CD14-positive monocyte (primary cell): ENCODE data around the gene SLC35A5. TPM values are rescaled to one million over a fixed set of nuclear protein-coding genes. Genes with fewer than 3 reads are reported as not detected.

Experiments
- DNase-seq, 3 donors: peaks; one replicate each; pipeline ENCODE4 v3.0.0-alpha.2; 2011 to 2022
- H2AFZ ChIP-seq: 2 replicates; pipeline ENCODE4 v1.6.0; 2012; ENCODE audit warnings: mild to moderate bottlenecking, low read depth, low read length, inconsistent platforms; ENCODE audit not compliant: insufficient read depth, poor library complexity, severe bottlenecking
- H3K27ac ChIP-seq, 2 donors: 1 replicate in 1 of 2; 2 replicates in 1 of 2; pipeline ENCODE4 v1.5.1; 2012 to 2013; ENCODE audit warnings: low read length in 2 of 2, control low read depth in 1 of 2, inconsistent platforms in 1 of 2, low read depth in 1 of 2, mild to moderate bottlenecking in 1 of 2
- H3K27me3 ChIP-seq, 2 donors: one replicate each; pipeline versions ENCODE4 v1.6.0 to v1.6.1; 2011 to 2013; ENCODE audit warnings: low read length in 2 of 2; ENCODE audit not compliant: control insufficient read depth in 2 of 2, insufficient read depth in 2 of 2
- H3K36me3 ChIP-seq, 2 donors: replicated peaks in 1 of 2; 1 replicate in 1 of 2; 2 replicates in 1 of 2; pipeline versions ENCODE4 v1.5.1 to v1.6.1; 2012 to 2013; ENCODE audit warnings: low read length in 2 of 2, control low read depth in 1 of 2, inconsistent platforms in 1 of 2, mild to moderate bottlenecking in 1 of 2; ENCODE audit not compliant: insufficient read depth in 2 of 2, control insufficient read depth in 1 of 2
- H3K4me1 ChIP-seq, 2 donors: 1 replicate in 1 of 2; 2 replicates in 1 of 2; pipeline versions ENCODE4 v1.5.1 to v1.6.1; 2012 to 2013; ENCODE audit warnings: low read length in 2 of 2, control low read depth in 1 of 2, inconsistent platforms in 1 of 2, mild to moderate bottlenecking in 1 of 2, moderate library complexity in 1 of 2; ENCODE audit not compliant: insufficient read depth in 2 of 2, control insufficient read depth in 1 of 2
- H3K4me2 ChIP-seq: replicated peaks from 2 replicates; pipeline ENCODE3; 2012; ENCODE audit warnings: low read length, moderate library complexity, mild to moderate bottlenecking; ENCODE audit not compliant: poor library complexity, severe bottlenecking; ENCODE audit errors: extremely low read depth
- H3K4me3 ChIP-seq, 3 experiments: fragments of 200-600 bp in 1 of 3; sonication (generic) in 1 of 3; replicated peaks in 1 of 3; 1 replicate in 2 of 3; 2 replicates in 1 of 3; pipeline ENCODE4 v1.5.1; 2011 to 2013; ENCODE audit warnings: low read length in 3 of 3, mild to moderate bottlenecking in 3 of 3, control low read depth in 2 of 3, low read depth in 2 of 3, inconsistent platforms in 1 of 3, moderate library complexity in 1 of 3
- H3K79me2 ChIP-seq: 2 replicates; pipeline ENCODE4 v1.6.0; 2012; ENCODE audit warnings: mild to moderate bottlenecking, control low read depth, inconsistent platforms, low read length, moderate library complexity; ENCODE audit not compliant: insufficient read depth
- H3K9ac ChIP-seq: 2 replicates; pipeline ENCODE4 v1.6.0; 2017; ENCODE audit warnings: low read length, mild to moderate bottlenecking; ENCODE audit not compliant: insufficient read depth, poor library complexity, severe bottlenecking
- H3K9me3 ChIP-seq, 2 donors: replicated peaks in 1 of 2; 1 replicate in 1 of 2; 2 replicates in 1 of 2; pipeline versions ENCODE4 v1.5.1 to v1.6.1; 2012 to 2013; ENCODE audit warnings: low read length in 2 of 2, control low read depth in 1 of 2; ENCODE audit not compliant: control insufficient read depth in 1 of 2, insufficient read depth in 1 of 2
- H4K20me1 ChIP-seq: 2 replicates; pipeline ENCODE4 v1.6.0; 2012; ENCODE audit warnings: mild to moderate bottlenecking, low read length, control low read depth, moderate library complexity; ENCODE audit not compliant: insufficient read depth
- H3K27ac Mint-ChIP-seq, 7 donors: one replicate each; pipeline ENCODE4 v1.8.0; 2020; ENCODE audit warnings: mild to moderate bottlenecking in 7 of 7, mixed read lengths in 7 of 7, moderate library complexity in 6 of 7, inconsistent platforms in 2 of 7
- H3K27me3 Mint-ChIP-seq, 3 donors: one replicate each; pipeline ENCODE4 v1.8.0; 2021 to 2022; ENCODE audit warnings: low read depth in 3 of 3, mild to moderate bottlenecking in 3 of 3, mixed read lengths in 3 of 3, moderate library complexity in 3 of 3, inconsistent platforms in 1 of 3
- H3K36me3 Mint-ChIP-seq, 2 donors: one replicate each; pipeline ENCODE4 v1.8.0; 2020; ENCODE audit warnings: mixed read lengths in 2 of 2, inconsistent platforms in 1 of 2, mild to moderate bottlenecking in 1 of 2
- H3K4me1 Mint-ChIP-seq: one replicate; pipeline ENCODE4 v1.8.0; 2020; ENCODE audit warnings: mild to moderate bottlenecking, mixed read lengths
- H3K4me3 Mint-ChIP-seq, 2 donors: one replicate each; pipeline ENCODE4 v1.8.0; 2020; ENCODE audit warnings: mild to moderate bottlenecking in 2 of 2, mixed read lengths in 2 of 2, moderate library complexity in 1 of 2
- H3K9me3 Mint-ChIP-seq, 7 donors: one replicate each; pipeline ENCODE4 v1.8.0; 2020 to 2022; ENCODE audit warnings: mixed read lengths in 7 of 7, mild to moderate bottlenecking in 6 of 7, moderate library complexity in 6 of 7, inconsistent platforms in 2 of 7
- CTCF ChIP-seq: fragments of 200-600 bp; IDR thresholded peaks from one replicate; pipeline ENCODE4 v1.8.0; 2022; ENCODE audit warnings: antibody characterized with exemption, mild to moderate bottlenecking
- WGBS: methylation state at CpG from one replicate; pipeline ENCODE4 v1.1.5; 2013; ENCODE audit warnings: missing lambda C conversion rate; ENCODE audit not compliant: insufficient coverage; 5-methylcytosine and 5-hydroxymethylcytosine counted together
- intact Hi-C, 2 donors: fragments of 100-400 bp; cut with micrococcal nuclease; formaldehyde crosslinking; loops; one replicate each; pipeline versions ENCODE4 v1.15.0 to v1.15.1; 2023
- polyA plus RNA-seq, 3 donors: library from polyadenylated mRNA; depleted of rRNA in 1 of 3; unstranded in 2 of 3; stranded (reverse) in 1 of 3; fragments of 300-500 nt in 2 of 3; fragments of >200 nt in 1 of 3; fragmentation: Illumina TruSeq in 2 of 3; gene quantifications; 1 replicate in 2 of 3; 2 replicates in 1 of 3; pipeline ENCODE4 v1.2.3, GENCODE V29; 2012 to 2021

Gene SLC35A5
- polyA plus RNA-seq, 3 donors = 16.8 to 74.1 (median 61.3) TPM

DNA sequence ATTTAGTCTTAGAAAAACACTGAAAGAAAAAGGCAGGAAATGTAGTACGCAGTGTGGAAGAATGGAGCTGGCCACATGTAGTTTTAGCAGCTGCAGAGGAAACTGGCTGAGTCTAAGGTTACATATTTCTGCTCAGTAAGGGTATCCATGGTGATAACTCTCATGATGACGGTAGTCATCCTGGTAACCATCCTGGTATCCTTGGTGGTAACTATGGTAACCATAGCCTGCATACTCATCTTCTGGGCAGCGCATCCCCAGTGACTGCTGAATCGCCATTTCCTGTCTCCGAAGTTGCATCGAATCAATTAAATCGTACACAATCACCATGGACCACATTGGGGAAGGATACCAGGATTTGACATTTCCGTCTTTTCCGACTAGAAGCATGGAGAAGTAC lies 43.4 kb downstream of the SLC35A5 start:
- no peaks in the 10 kb centered on the region for H3K4me1 ChIP-seq
- intact Hi-C loops = no loop called here
- Mint-ChIP-seq H3K27me3 (peaks cover 2 to 6% (median 5%) of the 10 kb centered on the region in 3 donors), H3K9me3 (peaks cover 0 to 2% (median 0%) of the 10 kb centered on the region in 7 donors), H3K4me3 (no peak overlapping the region), H3K4me1 (peaks cover 3% of the 10 kb centered on the region), H3K27ac (no peak overlapping the region), H3K36me3 (no peaks in the 10 kb centered on the region)
- H3K36me3 ChIP-seq = no peaks in the 10 kb centered on the region
- no peaks in the 10 kb centered on the region for H3K9me3 ChIP-seq
- DNase-seq = peak in 1 of 3 donors; percentile 18
- peaks cover 0 to 3% of the 10 kb centered on the region in 2 donors for H3K27me3 ChIP-seq
- H3K4me2 ChIP-seq = no peak overlapping the region
- WGBS = 67% methylated on average over 8 of the region's 9 CpGs
- H3K79me2 ChIP-seq = no peaks in the 10 kb centered on the region
- TF ChIP-seq CTCF = no peak
- H3K9ac ChIP-seq = no peak overlapping the region
- H2AFZ ChIP-seq = no peak overlapping the region
- no peak overlapping the region for H3K27ac ChIP-seq
- no peak overlapping the region for H3K4me3 ChIP-seq
- H4K20me1 ChIP-seq = no peaks in the 10 kb centered on the region

DNA sequence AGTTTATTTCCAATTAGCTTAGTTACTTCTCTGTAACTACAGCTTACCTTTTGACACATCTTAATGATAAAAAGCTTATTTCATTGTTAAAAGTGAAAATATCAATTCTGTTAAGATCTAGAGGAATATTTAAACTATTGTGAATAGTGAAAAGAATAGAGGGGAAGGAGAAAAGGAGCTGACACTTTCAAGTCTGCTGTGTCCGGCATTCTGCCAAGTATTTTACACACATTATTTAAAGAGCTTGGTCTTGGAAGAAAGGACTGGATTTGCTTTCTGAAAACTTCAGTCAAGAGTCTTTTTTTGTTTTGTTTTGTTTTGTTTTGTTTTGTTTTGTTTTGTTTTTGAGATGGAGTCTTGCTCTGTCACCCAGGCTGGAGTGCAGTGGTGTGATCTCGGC lies 44.3 kb downstream of the SLC35A5 start:
- no peak overlapping the region for H3K4me3 Mint-ChIP-seq
- H3K4me1 Mint-ChIP-seq = peaks cover 3% of the 10 kb centered on the region
- Histone ChIP-seq H3K79me2 (no peaks in the 10 kb centered on the region), H3K27ac (no peak overlapping the region), H3K27me3 (peaks cover 0 to 3% of the 10 kb centered on the region in 2 donors), H4K20me1 (no peaks in the 10 kb centered on the region), H3K9ac (no peak overlapping the region), H3K4me3 (no peak overlapping the region), H3K4me2 (no peak overlapping the region), H3K36me3 (no peaks in the 10 kb centered on the region), H2AFZ (no peak overlapping the region), H3K4me1 (no peaks in the 10 kb centered on the region), H3K9me3 (no peaks in the 10 kb centered on the region)
- H3K27ac Mint-ChIP-seq = no peak overlapping the region
- intact Hi-C loops = no loop called here
- H3K36me3 Mint-ChIP-seq = no peaks in the 10 kb centered on the region
- H3K27me3 Mint-ChIP-seq = peaks cover 2 to 6% (median 5%) of the 10 kb centered on the region in 3 donors
- TF ChIP-seq CTCF = no peak
- WGBS = no CpG with 5 or more reads among the region's 2 CpGs
- peaks cover 0 to 2% (median 0%) of the 10 kb centered on the region in 7 donors for H3K9me3 Mint-ChIP-seq
- DNase-seq = no peak
